Measurements from ENCODE around the gene CHD9. TPM values are rescaled to one million over a fixed set of nuclear protein-coding genes. Genes with fewer than 3 reads are reported as not detected.
A peak's percentile ranks its signal among the peaks of the same experiment; 100 is the strongest.

Gene CHD9
- total RNA-seq, 1 donor from 2014 or later: 68.6 TPM

GRCh38 chr16:53053967-53054669 lies 673 bp upstream of the CHD9 start:
- H3K9me3 Mint-ChIP-seq: no peaks in the 10 kb centered on the region
- TF ChIP-seq CTCF (conservative IDR thresholded peaks at IDR 0.05): no peak

GRCh38 chr16:53055541-53056391 lies 975 bp downstream of the CHD9 start:
- no peak for DNase-seq (ENCODE audit: extremely low spot score, unreplicated experiment)
- H3K4me3 Mint-ChIP-seq: peak overlapping the region; percentile 95
- H3K36me3 Mint-ChIP-seq: peaks cover 9% of the 10 kb centered on the region
- H3K27ac Mint-ChIP-seq: peak overlapping the region; percentile 87
- no peaks in the 10 kb centered on the region for H3K9me3 Mint-ChIP-seq
- H3K27me3 Mint-ChIP-seq: no peaks in the 10 kb centered on the region
- peaks cover 23% of the 10 kb centered on the region for H3K4me1 Mint-ChIP-seq (ENCODE audit: unreplicated experiment)
- no peak for TF ChIP-seq CTCF (conservative IDR thresholded peaks at IDR 0.05)

More at GRCh38 chr16:53053967-53054669, 673 bp upstream of the CHD9 start:
- Mint-ChIP-seq H3K27ac (peak overlapping the region; percentile 48), H3K4me1 (ENCODE audit: unreplicated experiment) (peaks cover 23% of the 10 kb centered on the region), H3K4me3 (peak overlapping the region; percentile 95), H3K27me3 (no peaks in the 10 kb centered on the region), H3K36me3 (peaks cover 8% of the 10 kb centered on the region)
- no peak for DNase-seq (ENCODE audit: extremely low spot score, unreplicated experiment)

GRCh38 chr16:53056392-53056881 lies 1.6 kb downstream of the CHD9 start:
- no peaks in the 10 kb centered on the region for H3K9me3 Mint-ChIP-seq
- DNase-seq (ENCODE audit: extremely low spot score, unreplicated experiment): no peak
- no peak overlapping the region for H3K27ac Mint-ChIP-seq
- H3K4me1 Mint-ChIP-seq (ENCODE audit: unreplicated experiment): peaks cover 23% of the 10 kb centered on the region
- no peak overlapping the region for H3K4me3 Mint-ChIP-seq
- no peak for TF ChIP-seq CTCF (conservative IDR thresholded peaks at IDR 0.05)
- no peaks in the 10 kb centered on the region for H3K27me3 Mint-ChIP-seq
- H3K36me3 Mint-ChIP-seq: peaks cover 9% of the 10 kb centered on the region

- no peak for TF ChIP-seq CTCF (conservative IDR thresholded peaks at IDR 0.05)
- Mint-ChIP-seq H3K4me3 (peak overlapping the region; percentile 24), H3K4me1 (ENCODE audit: unreplicated experiment) (peaks cover 24% of the 10 kb centered on the region), H3K36me3 (peaks cover 9% of the 10 kb centered on the region), H3K27ac (no peak overlapping the region), H3K27me3 (no peaks in the 10 kb centered on the region), H3K9me3 (no peaks in the 10 kb centered on the region)
- no peak for DNase-seq (ENCODE audit: extremely low spot score, unreplicated experiment)
Observed at GRCh38 chr16:53057658-53058057, 2.9 kb downstream of the CHD9 start.

- H3K4me1 Mint-ChIP-seq (ENCODE audit: unreplicated experiment): peaks cover 20% of the 10 kb centered on the region
- no peak overlapping the region for H3K27ac Mint-ChIP-seq
- H3K4me3 Mint-ChIP-seq: no peak overlapping the region
- H3K36me3 Mint-ChIP-seq: peaks cover 9% of the 10 kb centered on the region
- TF ChIP-seq CTCF (conservative IDR thresholded peaks at IDR 0.05): no peak
- DNase-seq (ENCODE audit: extremely low spot score, unreplicated experiment): no peak
- no peaks in the 10 kb centered on the region for H3K27me3 Mint-ChIP-seq
- no peaks in the 10 kb centered on the region for H3K9me3 Mint-ChIP-seq
Observed at GRCh38 chr16:53058441-53058840, 3.6 kb downstream of the CHD9 start.

Data from type B pancreatic cell (in vitro differentiated cells).